Measurements from ENCODE around the gene UBXN7. TPM values are rescaled to one million over a fixed set of nuclear protein-coding genes. Genes with fewer than 3 reads are reported as not detected.
"Not testable (repeated sequence)": the region's sequence is repeated elsewhere in the genome, so short reads cannot be mapped to it uniquely, and the experiment has no call there.

Gene UBXN7
- total RNA-seq, 1 experiment from 2014 or later = 67.0 TPM

DNA sequence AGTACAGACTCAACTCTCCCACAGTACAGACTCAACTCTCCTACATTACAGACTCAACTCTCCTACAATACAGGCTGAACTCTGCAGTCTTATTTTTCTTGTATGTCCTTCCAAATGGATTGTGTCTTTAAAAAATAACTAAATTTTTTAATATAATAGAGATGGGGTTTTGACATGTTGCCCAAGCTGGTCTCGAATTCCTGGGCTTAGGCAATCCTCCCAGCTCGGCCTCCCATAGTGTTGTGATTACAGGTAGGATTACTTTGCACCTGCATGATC is 31.2 kb upstream of the UBXN7 start:
- Histone ChIP-seq H4K20me1 (ENCODE audit: insufficient read depth) (no peaks in the 10 kb centered on the region), H3K9ac (ENCODE audit: low read length) (no peak overlapping the region), H3K9me2 (ENCODE audit: insufficient read depth) (no peaks in the 10 kb centered on the region), H2AFZ (ENCODE audit: low read depth, low read length, poor library complexity, severe bottlenecking) (no peak overlapping the region), H3K27me3 (ENCODE audit: insufficient read depth, low read length) (no peaks in the 10 kb centered on the region), H3K9me3 (ENCODE audit: control insufficient read depth in 1 of 2, insufficient read depth in 1 of 2, low read depth in 1 of 2, low read length in 2 of 2) (no peaks in the 10 kb centered on the region), H3K27ac (ENCODE audit: low read depth, low read length) (no peak overlapping the region), H3K36me3 (ENCODE audit: control insufficient read depth in 1 of 2, insufficient read depth in 2 of 2, low read length in 2 of 2) (no peaks in the 10 kb centered on the region; a peak in 1 of 4 replicates), H3K79me2 (ENCODE audit: insufficient read depth, low read length) (peaks cover 4% of the 10 kb centered on the region; the same call in 1 of the 2 replicates), H3K4me1 (ENCODE audit: control insufficient read depth in 1 of 2, insufficient read depth in 2 of 2, low read length in 2 of 2) (no peaks in the 10 kb centered on the region), H3K4me2 (ENCODE audit: low read length) (no peak overlapping the region), H3K4me3 (replicated peaks in 1 of 2; ENCODE audit: low read depth in 1 of 2, low read length in 2 of 2) (no peak overlapping the region)
- ChIA-PET RAD21 (ENCODE audit: low non-redundant PET in 1 of 2, low total read pairs in 2 of 2, uncharacterized antibody in 2 of 2, unreplicated experiment in 2 of 2) (no interaction called here), CTCF (no interaction called here), POLR2A (no interaction called here)
- TF ChIP-seq ATF3 (IDR thresholded peaks at IDR 0.05) = no peak
- TF ChIP-seq SRF (IDR thresholded peaks at IDR 0.05; ENCODE audit: low read depth) = no peak
- TF ChIP-seq ZNF274 (IDR thresholded peaks at IDR 0.05; ENCODE audit: low read depth, low read length) = no peak
- no peak for TF ChIP-seq ELF1 (IDR thresholded peaks at IDR 0.05; ENCODE audit: borderline replicate concordance, low read depth)
- TF ChIP-seq SP1 (IDR thresholded peaks at IDR 0.05; ENCODE audit: low read depth) = no peak
- intact Hi-C loops (cut with micrococcal nuclease) = no loop called here
- ATAC-seq (no peak), DNase-seq (ENCODE audit: low read depth, low spot score) (no peak)
- BruUV-seq (replicated peaks) = no TSS peak

DNA sequence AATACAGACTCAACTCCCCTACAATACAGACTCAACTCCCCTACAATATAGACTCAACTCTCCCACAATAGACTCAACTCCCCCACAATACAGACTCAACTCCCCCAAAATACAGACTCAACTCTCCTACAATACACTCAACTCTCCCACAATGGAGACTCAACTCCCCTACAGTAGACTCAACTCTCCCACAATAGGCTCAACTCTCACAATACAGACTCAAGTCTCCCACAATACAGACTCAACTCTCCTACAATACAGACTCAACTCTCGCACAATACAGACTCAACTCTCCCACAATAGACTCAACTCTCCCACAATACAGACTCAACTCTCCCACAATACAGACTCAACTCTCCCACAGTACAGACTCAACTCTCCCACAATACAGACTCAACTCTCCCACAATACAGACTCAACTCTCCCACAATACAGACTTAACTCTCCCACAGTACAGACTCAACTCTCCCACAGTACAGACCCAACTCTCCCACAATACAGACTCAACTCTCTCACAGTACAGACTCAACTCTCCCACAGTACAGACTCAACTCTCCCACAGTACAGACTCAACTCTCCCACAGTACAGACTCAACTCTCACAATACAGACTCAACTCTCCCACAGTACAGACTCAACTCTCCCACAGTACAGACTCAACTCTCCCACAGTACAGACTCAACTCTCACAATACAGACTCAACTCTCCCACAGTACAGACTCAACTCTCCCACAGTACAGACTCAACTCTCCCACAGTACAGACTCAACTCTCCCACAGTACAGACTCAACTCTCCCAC is 30.7 kb upstream of the UBXN7 start:
- H2AFZ ChIP-seq (ENCODE audit: low read depth, low read length, poor library complexity, severe bottlenecking); POLR2A ChIA-PET; DNase-seq (ENCODE audit: low read depth, low spot score); ATAC-seq; H3K9me3 ChIP-seq (ENCODE audit: control insufficient read depth in 1 of 2, insufficient read depth in 1 of 2, low read depth in 1 of 2, low read length in 2 of 2); H4K20me1 ChIP-seq (ENCODE audit: insufficient read depth); RAD21 ChIA-PET (ENCODE audit: low non-redundant PET in 1 of 2, low total read pairs in 2 of 2, uncharacterized antibody in 2 of 2, unreplicated experiment in 2 of 2); H3K79me2 ChIP-seq (ENCODE audit: insufficient read depth, low read length); H3K4me1 ChIP-seq (ENCODE audit: control insufficient read depth in 1 of 2, insufficient read depth in 2 of 2, low read length in 2 of 2); CTCF ChIA-PET; H3K27me3 ChIP-seq (ENCODE audit: insufficient read depth, low read length); BruUV-seq (replicated peaks); H3K9ac ChIP-seq (ENCODE audit: low read length); H3K9me2 ChIP-seq (ENCODE audit: insufficient read depth); H3K36me3 ChIP-seq (ENCODE audit: control insufficient read depth in 1 of 2, insufficient read depth in 2 of 2, low read length in 2 of 2); H3K4me2 ChIP-seq (ENCODE audit: low read length); intact Hi-C loops (cut with micrococcal nuclease); H3K27ac ChIP-seq (ENCODE audit: low read depth, low read length); H3K4me3 ChIP-seq (replicated peaks in 1 of 2; ENCODE audit: low read depth in 1 of 2, low read length in 2 of 2): not testable (repeated sequence)
